Memory B cell (primary cell): Measurements from ENCODE around the gene DSN1.

ENCODE experiments used
- ATAC-seq: fragments of 150-1000 bp; cut with Tn5 transposase; 2 replicates; pipeline ENCODE4 v1.10.0; 2021; ENCODE audit warnings: low read depth, mild to moderate bottlenecking, moderate library complexity
- DNase-seq, 2 donors: peaks; one replicate each; pipeline ENCODE4 v3.0.0; 2022; ENCODE audit warnings: low spot score in 2 of 2
- H3K27ac Mint-ChIP-seq: one replicate; pipeline ENCODE4 v1.8.0; 2022; ENCODE audit warnings: mild to moderate bottlenecking, moderate library complexity, mixed read lengths
- H3K27me3 Mint-ChIP-seq: one replicate; pipeline ENCODE4 v1.8.0; 2022; ENCODE audit warnings: mixed read lengths
- H3K36me3 Mint-ChIP-seq: one replicate; pipeline ENCODE4 v1.8.0; 2022; ENCODE audit warnings: mild to moderate bottlenecking, mixed read lengths
- H3K4me1 Mint-ChIP-seq: one replicate; pipeline ENCODE4 v1.8.0; 2022; ENCODE audit warnings: mixed read lengths
- H3K4me3 Mint-ChIP-seq: one replicate; pipeline ENCODE4 v1.8.0; 2022; ENCODE audit warnings: mild to moderate bottlenecking, moderate library complexity, mixed read lengths
- H3K9me3 Mint-ChIP-seq: one replicate; pipeline ENCODE4 v1.8.0; 2022; ENCODE audit warnings: mixed read lengths

The DSN1 gene, protein sequence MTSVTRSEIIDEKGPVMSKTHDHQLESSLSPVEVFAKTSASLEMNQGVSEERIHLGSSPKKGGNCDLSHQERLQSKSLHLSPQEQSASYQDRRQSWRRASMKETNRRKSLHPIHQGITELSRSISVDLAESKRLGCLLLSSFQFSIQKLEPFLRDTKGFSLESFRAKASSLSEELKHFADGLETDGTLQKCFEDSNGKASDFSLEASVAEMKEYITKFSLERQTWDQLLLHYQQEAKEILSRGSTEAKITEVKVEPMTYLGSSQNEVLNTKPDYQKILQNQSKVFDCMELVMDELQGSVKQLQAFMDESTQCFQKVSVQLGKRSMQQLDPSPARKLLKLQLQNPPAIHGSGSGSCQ

DNA sequence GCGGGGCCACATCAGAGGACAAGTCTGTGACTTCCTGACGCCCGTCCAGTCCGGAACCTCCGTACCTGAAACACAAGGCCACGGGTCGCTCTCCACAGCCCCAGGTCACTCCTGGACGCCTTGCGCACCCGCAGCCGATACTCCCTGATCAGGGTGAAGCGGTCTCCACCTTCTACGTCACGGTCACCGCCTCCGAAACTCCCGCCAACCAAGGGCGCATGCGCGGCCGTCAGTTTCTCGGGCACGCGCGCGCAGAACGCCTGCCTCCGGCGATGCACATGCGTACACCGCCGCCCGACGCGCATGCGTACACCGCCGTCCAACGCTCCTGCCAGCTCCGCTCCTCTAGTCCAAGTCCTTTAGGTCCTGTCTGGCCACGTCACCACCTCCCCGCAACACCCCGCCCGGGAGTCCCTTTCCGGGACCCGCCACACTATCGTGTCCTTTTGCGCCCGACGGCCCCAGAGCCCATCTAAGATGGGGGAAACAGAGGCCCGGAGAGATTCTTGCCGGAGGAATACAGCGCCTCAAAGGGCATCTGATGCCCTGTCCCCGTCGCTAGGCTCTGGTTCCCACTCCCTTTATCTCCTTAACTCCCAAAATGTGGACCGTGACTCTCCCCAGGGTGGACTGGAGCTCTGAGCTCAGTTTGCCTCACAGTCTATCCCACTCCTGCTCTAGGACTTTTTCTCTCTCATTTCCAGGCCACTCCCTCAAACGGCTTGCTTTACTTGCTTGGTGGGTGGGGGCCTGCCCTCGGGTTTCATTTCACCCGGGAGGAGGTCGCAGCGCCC, at the start of gene DSN1:
Gene DSN1 (minus strand): TSS at position 167 of the 794 bp plus-strand sequence. CDS start 2,305 bp downstream, outside the sequence.
- H3K36me3 Mint-ChIP-seq, result peaks cover 5% of the 10 kb centered on the region
- H3K27ac Mint-ChIP-seq, result peak within 1 kb of the TSS; percentile 89
- peak; percentile 99 for DNase-seq
- H3K4me3 Mint-ChIP-seq, result peak within 1 kb of the TSS; percentile 91
- H3K27me3 Mint-ChIP-seq, result no peaks in the 10 kb centered on the region
- ATAC-seq, result peak; percentile 81
- H3K9me3 Mint-ChIP-seq, result no peaks in the 10 kb centered on the region
- peaks cover 25% of the 10 kb centered on the region for H3K4me1 Mint-ChIP-seq

DNA sequence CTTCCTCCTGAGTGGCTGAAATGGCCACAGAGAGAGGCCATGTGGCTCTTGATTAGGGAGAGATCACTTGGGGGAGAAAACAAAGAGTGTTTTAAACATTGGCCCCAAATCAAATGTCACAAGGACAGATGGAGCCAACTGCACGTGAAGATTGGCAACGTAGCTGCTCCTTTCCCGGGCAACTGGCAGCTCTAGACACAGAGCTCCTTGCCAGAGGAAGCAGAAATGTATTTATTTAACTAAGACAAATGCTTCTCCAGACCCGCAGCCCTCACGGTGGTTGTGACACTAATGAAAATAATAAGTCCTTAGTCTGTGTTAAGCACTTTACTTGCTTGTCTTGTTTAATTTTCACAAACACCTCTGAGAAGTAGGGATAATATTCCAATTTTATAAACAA, 49.6 kb upstream of the DSN1 start:
- H3K27me3 Mint-ChIP-seq, result no peaks in the 10 kb centered on the region
- ATAC-seq (no peak), DNase-seq (no peak)
- no peak overlapping the region for H3K4me3 Mint-ChIP-seq
- no peak overlapping the region for H3K27ac Mint-ChIP-seq
- H3K36me3 Mint-ChIP-seq, result peaks cover 15% of the 10 kb centered on the region
- no peaks in the 10 kb centered on the region for H3K9me3 Mint-ChIP-seq
- H3K4me1 Mint-ChIP-seq, result peaks cover 10% of the 10 kb centered on the region

DNA sequence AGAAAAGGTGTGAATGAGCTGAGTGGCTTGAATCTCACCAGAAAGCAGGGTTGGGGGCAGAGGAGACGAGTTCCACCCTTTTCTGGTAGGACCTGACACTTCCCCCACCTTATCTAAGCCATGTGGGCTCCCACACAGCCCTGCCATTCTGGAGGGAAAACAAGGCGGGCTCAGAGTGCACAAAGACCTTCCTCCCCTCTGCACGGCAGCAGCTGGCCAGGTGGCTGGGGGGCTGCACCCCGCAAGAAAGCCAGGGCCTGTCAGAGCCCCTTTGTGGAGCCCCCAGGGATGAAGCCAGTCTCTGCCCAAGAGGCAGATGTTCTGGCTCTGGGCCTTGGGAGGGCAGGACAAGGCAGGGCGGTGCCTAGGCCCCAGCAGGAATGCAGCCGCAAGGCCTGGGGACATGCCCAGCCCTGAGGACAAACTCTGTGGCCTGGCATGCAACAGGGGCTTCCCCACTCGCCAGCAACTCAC, 48.4 kb upstream of the DSN1 start:
- Mint-ChIP-seq H3K4me1 (peaks cover 3% of the 10 kb centered on the region), H3K27me3 (no peaks in the 10 kb centered on the region), H3K9me3 (no peaks in the 10 kb centered on the region), H3K27ac (no peak overlapping the region), H3K36me3 (peaks cover 17% of the 10 kb centered on the region), H3K4me3 (no peak overlapping the region)
- DNase-seq, result no peak
- no peak for ATAC-seq

DNA sequence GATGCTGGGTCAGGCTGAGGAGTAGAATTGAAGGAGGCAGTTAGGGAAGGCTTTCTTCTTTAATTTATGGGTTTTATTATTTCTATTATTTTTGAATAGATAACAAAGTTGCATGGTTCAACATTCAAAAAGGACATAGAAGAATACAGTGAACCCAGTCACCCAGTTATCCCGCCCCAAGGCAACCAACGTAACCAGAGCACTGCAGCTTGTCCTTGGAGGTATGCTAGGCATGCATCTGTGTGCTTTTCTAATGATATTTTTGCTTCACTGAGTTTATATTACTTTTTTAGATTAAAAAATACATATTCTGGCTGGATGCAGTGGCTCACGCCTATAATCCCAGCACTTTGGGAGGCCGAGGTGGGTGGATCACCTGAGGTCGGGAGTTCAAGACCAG, 47.4 kb upstream of the DSN1 start:
- Mint-ChIP-seq H3K4me3 (no peak overlapping the region), H3K36me3 (peaks cover 19% of the 10 kb centered on the region), H3K27ac (no peak overlapping the region), H3K4me1 (no peaks in the 10 kb centered on the region), H3K27me3 (no peaks in the 10 kb centered on the region), H3K9me3 (no peaks in the 10 kb centered on the region)
- DNase-seq (no peak), ATAC-seq (no peak)

DNA sequence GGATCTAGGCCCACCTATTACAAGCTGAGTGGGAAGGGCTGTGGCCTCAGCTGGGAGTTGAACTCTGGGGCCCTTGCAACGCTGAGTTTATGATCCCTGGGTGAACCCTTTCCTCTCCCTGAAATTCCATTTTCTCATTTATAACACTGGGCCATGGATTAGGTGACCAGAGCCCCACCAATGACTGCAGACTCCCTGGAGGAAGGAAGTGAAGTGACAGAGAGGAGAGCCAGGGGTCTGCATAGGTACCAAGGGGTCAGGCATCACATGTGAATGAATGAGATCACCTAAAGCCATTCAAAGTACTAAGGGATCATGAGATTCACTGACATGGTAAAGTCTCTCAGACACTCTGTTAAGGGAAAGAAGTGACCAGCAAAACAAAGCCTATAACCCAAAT, 46.5 kb upstream of the DSN1 start:
- ATAC-seq, result no peak
- Mint-ChIP-seq H3K36me3 (peaks cover 21% of the 10 kb centered on the region), H3K27ac (peak overlapping the region; percentile 68), H3K4me3 (no peak overlapping the region), H3K27me3 (no peaks in the 10 kb centered on the region), H3K9me3 (no peaks in the 10 kb centered on the region), H3K4me1 (no peaks in the 10 kb centered on the region)
- DNase-seq, result no peak

DNA sequence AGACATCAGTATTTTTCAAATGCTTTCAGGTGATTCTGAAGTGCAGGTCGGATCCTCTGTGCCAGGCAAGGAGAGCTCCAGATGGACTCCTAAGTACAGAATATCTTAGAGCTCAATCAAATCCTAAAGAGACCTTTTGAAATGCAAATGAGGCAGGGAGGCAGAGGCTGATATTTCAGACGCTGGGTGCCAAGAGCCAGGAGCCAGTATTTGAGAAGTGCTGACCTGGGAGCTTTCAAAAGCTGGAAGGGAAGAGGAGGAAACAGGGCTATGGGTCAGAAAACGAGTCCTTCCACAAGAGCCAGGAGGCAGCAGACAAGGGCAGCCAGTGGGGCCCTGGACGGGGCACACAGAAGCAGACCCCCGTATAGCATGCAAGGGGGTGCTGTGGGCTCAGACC, 46.1 kb upstream of the DSN1 start:
- Mint-ChIP-seq H3K4me3 (no peak overlapping the region), H3K27me3 (no peaks in the 10 kb centered on the region), H3K9me3 (no peaks in the 10 kb centered on the region)

GRCh38 chr20:36818861-36819260, 45.3 kb upstream of the DSN1 start:
- ATAC-seq (no peak), DNase-seq (no peak)
- peak overlapping the region; percentile 68 for H3K27ac Mint-ChIP-seq
- peaks cover 2% of the 10 kb centered on the region for H3K4me1 Mint-ChIP-seq
- no peaks in the 10 kb centered on the region for H3K27me3 Mint-ChIP-seq
- H3K9me3 Mint-ChIP-seq, result no peaks in the 10 kb centered on the region
- no peak overlapping the region for H3K4me3 Mint-ChIP-seq
- peaks cover 22% of the 10 kb centered on the region for H3K36me3 Mint-ChIP-seq

More for the DNA sequence above, 46.1 kb upstream of the DSN1 start:
- DNase-seq (no peak), ATAC-seq (no peak)
- H3K36me3 Mint-ChIP-seq, result peaks cover 22% of the 10 kb centered on the region
- H3K4me1 Mint-ChIP-seq, result no peaks in the 10 kb centered on the region
- peak overlapping the region; percentile 68 for H3K27ac Mint-ChIP-seq

DNA sequence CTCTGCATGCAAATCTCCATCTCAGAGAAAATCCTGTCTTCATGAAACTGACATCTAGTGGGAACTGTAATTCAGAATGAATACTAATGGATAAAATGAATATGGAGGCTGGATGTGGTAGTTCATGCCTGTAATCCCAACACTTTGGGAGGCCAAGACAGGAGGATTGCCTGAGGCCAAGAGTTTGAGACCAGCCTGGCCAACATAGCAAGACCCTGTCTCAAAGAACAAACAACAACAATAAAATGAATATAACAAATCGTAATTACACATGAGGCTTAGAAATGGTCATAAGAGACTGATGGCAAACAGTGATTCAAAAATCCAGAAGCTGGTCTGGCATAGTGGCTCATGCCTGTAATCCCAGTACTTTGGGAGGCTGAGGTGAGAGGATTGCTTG, 44.6 kb upstream of the DSN1 start:
- no peak for ATAC-seq
- Mint-ChIP-seq H3K36me3 (peaks cover 23% of the 10 kb centered on the region), H3K4me1 (peaks cover 4% of the 10 kb centered on the region), H3K9me3 (no peaks in the 10 kb centered on the region), H3K27me3 (no peaks in the 10 kb centered on the region), H3K27ac (peak overlapping the region; percentile 68), H3K4me3 (no peak overlapping the region)
- no peak for DNase-seq

GRCh38 chr20:36817496-36817895, 43.9 kb upstream of the DSN1 start:
- peaks cover 4% of the 10 kb centered on the region for H3K4me1 Mint-ChIP-seq
- H3K9me3 Mint-ChIP-seq, result no peaks in the 10 kb centered on the region
- DNase-seq (no peak), ATAC-seq (no peak)
- H3K4me3 Mint-ChIP-seq, result no peak overlapping the region
- no peaks in the 10 kb centered on the region for H3K27me3 Mint-ChIP-seq
- H3K36me3 Mint-ChIP-seq, result peaks cover 23% of the 10 kb centered on the region
- no peak overlapping the region for H3K27ac Mint-ChIP-seq

- no peak for DNase-seq
- no peak overlapping the region for H3K27ac Mint-ChIP-seq
- no peak overlapping the region for H3K4me3 Mint-ChIP-seq
- H3K36me3 Mint-ChIP-seq, result peaks cover 26% of the 10 kb centered on the region
- ATAC-seq, result no peak
- peaks cover 4% of the 10 kb centered on the region for H3K4me1 Mint-ChIP-seq
- H3K27me3 Mint-ChIP-seq, result no peaks in the 10 kb centered on the region
- H3K9me3 Mint-ChIP-seq, result no peaks in the 10 kb centered on the region
These were observed 42.0 kb upstream of the DSN1 start for GRCh38 chr20:36815454-36816091.

- Mint-ChIP-seq H3K27ac (no peak overlapping the region), H3K36me3 (peaks cover 23% of the 10 kb centered on the region), H3K4me3 (no peak overlapping the region), H3K9me3 (no peaks in the 10 kb centered on the region), H3K27me3 (no peaks in the 10 kb centered on the region), H3K4me1 (peaks cover 4% of the 10 kb centered on the region)
- ATAC-seq (no peak), DNase-seq (no peak)
These were observed 39.3 kb upstream of the DSN1 start for GRCh38 chr20:36812594-36813463.

- Mint-ChIP-seq H3K4me3 (no peak overlapping the region), H3K4me1 (no peaks in the 10 kb centered on the region), H3K36me3 (peaks cover 14% of the 10 kb centered on the region), H3K27ac (peak overlapping the region; percentile 31), H3K27me3 (no peaks in the 10 kb centered on the region), H3K9me3 (no peaks in the 10 kb centered on the region)
- ATAC-seq (peak; percentile 64), DNase-seq (peak; percentile 64 to 70)
These were observed 35.0 kb upstream of the DSN1 start for GRCh38 chr20:36808317-36809257.
